Islet precursor cell (in vitro differentiated cells): ENCODE results near the gene KRTAP4-12.
"Not testable (repeated sequence)": the region's sequence is repeated elsewhere in the genome, so short reads cannot be mapped to it uniquely, and the experiment has no call there.

ENCODE experiments used
- DNase-seq: peaks from one replicate; pipeline ENCODE4 v3.0.0-alpha.2; 2018

Gene KRTAP4-12

DNA sequence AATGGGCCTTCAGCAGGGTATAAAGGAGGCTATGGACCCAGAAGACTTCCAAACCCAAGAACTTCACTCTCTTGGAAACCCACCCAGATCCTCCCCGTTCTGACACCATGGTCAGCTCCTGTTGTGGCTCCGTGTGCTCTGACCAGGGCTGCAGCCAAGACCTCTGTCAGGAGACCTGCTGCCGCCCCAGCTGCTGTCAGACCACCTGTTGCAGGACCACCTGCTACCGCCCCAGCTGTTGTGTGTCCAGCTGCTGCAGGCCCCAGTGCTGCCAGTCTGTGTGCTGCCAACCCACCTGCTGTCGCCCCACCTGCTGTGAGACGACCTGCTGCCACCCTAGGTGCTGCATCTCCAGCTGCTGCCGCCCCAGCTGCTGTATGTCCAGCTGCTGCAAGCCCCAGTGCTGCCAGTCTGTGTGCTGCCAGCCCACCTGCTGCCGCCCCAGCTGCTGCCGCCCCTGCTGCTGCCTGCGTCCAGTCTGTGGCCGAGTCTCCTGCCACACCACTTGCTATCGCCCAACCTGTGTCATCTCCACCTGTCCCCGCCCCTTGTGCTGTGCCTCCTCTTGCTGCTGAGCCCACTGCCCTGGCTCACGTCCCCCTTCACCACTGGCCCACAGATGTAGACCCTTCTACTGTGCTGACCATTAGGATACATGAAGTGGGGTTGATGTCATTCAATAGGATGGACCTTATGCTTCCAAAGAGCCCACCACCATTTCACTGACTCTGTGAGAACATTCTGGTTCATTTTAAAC lies 39.7 kb downstream of the KRTAP4-12 start, which contains the start of gene KRTAP4-7:
Gene KRTAP4-7 (plus strand): TSS at position 51 of the 757 bp plus-strand sequence. CDS start 57 bp downstream, at position 108.
- DNase-seq, result not testable (repeated sequence)

GRCh38 chr17:41083427-41083826 lies 40.6 kb downstream of the KRTAP4-12 start:
- DNase-seq, result not testable (repeated sequence)

- DNase-seq, result no peak
These were observed 41.4 kb downstream of the KRTAP4-12 start for GRCh38 chr17:41082626-41083025.

DNA sequence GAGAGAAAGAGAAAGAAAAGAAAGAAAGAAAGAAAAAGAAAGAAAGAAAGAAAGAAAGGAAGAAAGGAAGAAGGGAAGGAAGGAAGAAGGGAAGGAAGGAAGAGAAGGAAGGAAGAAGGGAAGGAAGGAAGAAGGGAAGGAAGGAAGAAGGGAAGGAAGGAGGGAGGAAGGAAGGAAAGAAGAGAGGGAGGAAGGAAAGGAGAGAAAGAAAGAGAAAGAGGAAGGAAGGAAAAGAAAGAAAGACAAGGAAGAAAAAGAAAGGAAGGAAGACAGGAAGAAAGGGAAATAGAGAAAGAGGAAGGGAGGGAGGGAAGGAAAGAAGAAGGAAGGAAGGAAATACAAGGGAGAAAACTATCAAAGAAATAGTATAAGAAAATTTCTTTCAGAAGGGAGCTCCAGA lies 47.2 kb downstream of the KRTAP4-12 start:
- DNase-seq, result no peak

DNA sequence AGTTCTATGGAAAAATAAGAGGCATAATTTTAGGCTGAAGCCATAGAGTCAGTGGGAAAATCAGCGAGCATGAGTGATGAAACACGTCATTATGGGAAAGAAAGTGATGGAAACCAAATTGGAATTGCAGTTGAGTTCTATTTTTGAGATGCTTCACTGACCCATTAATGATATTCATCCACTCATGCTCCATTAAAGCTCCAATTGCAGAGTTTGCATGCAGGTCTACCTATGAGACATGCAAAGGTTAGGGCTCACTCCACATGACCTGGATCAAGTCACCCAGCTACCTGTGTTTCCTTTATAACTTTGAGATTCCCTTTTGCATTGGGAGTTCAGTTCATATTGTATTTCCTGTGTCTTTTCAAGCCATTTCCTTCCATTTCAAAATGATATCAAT lies 50.3 kb downstream of the KRTAP4-12 start:
- no peak for DNase-seq
